Forelimb muscle (tissue), 1 donor: ENCODE measurements around the gene LCN15. TPM values are rescaled to one million over a fixed set of nuclear protein-coding genes. Genes with fewer than 3 reads are reported as not detected.
"Not testable (repeated sequence)": the region's sequence is repeated elsewhere in the genome, so short reads cannot be mapped to it uniquely, and the experiment has no call there.

Experiments
- DNase-seq: peaks from one replicate; pipeline ENCODE4 v3.0.0-alpha.2; 2013; ENCODE audit warnings: low read depth
- polyA plus RNA-seq: library from polyadenylated mRNA; unstranded; fragments of 120-200 nt; gene quantifications from one replicate; pipeline ENCODE4 v1.2.1, GENCODE V29; 2013; ENCODE audit not compliant: insufficient read length

LCN15 gene
- polyA plus RNA-seq, 1 donor: 0.49 TPM

DNA sequence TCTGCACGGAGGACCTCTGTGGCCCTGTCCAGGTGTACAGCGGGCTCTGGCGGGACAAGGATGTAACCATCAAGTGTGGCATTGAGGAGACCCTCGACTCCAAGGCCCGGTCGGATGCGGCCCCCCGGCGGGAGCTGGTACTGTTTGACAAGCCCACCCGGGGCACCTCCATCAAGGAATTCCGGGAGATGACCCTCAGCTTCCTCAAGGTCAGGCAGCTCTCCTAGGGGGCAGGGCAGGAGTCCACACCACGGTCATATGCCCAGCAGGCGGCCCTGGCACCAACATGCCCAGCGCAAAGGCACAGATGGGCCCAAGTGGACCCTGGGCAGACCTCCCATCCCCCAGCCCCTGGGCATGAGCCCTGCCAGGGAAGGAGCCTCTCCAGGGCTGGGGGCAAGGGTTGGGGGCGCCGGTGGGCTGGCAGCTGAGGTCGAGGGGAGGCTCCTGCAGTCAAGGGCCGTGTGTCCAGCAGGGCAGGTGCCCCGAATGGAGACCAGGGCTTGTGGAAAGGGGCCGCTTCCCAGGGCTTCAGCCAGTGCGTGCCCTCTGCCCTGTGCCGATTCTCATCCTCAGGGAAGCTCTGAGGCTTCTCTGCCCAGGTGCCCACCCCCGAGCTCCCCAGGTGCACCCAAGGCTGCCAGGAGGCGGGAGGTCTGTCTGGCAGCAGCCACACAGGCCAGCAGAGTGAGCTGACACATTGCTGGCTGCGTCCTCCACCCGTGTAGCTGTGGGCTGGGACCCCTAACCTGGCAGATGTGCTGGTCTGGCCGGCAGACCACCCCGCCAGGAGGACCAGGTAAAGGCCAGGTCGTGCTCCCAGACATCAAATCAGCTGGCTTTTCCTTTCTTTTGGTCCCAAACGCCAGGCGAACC lies 42.0 kb downstream of the LCN15 start:
- DNase-seq: no peak

DNA sequence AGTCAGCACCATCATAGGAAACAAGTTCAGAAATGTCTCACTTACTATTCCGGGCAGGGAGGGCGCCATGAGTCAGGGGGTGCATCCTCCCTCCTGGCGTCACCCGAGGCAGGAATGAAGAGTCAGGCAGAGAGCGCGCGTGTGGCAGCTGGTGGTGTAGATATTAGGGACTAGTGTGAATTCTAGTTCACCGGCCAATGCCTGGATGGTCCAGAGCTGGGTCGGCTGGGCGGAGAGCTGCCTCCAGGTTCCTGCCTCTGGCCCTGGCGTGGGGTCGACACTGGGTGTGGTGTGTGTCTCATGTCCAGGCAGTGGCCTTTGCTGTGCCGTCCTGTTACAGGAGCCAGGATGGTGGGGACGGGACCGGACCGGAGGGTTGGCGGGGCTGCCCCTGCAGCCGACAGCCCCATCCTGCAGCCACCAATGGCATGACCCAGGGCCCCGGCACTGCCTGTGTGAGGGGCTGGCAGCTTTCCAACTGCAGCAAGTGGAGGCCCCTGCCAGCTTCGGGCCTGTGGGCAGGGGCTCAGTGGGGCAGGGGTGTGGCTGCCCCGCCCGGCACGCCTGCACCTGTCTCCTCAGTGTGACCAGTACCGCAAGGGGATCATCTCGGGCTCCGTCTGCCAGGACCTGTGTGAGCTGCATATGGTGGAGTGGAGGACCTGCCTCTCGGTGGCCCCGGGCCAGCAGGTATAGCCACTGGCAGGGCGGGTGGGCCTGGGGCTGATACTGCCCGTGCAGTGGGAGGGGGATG lies 42.8 kb downstream of the LCN15 start:
- no peak for DNase-seq

DNA sequence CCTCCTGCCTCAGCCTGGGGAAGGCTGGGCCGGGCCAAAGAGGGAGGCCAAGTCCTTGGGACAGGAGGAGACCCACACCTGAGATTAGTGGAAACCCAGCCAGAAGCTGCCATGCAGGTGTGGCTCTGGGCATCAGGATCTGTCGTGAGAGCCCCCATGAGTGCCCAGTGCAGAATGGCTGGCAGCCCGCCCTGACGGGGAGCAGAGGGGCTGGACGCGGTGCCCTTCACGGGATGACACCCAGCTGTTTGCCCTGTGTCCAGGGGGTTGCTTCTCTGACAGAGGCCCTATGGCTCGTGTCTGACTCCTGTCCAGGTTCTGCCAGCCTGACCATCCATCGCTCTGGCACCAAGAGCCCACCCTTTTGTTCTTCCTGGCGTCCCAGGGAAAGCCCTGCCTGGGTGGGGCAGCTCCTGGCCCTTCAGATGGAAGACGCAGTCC lies 43.4 kb downstream of the LCN15 start:
- no peak for DNase-seq

DNA sequence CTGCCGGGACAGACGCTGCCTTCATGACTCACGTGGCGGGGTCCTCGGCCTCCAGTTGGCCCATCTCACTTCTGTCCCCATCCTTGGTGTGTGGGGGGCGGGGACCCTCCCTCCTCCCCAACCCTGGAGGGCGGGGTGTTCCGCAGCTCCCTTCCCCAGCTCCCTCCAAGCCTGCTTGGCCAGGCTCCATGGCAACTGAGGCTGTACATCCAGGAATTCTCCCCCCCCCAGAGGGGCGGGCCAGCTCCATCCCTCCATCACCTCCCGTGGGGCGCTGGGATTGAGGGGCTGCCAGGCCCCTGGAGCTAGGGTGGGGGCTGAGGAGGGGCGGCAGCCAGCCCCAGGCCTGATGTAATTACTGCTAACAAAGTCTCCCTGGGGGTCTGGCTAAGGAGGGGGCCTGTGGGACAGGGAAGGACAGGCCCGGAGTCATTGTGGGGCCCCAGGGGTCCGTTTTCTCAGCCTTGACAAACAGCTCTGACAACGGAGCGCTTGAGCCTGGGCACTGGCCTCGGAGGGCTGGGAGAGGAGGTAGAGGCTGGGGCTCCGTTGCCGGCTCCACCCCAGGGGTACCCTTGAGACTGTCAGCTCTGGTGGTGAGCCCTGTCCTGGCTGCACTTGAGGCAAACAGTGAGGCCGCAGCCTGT lies 43.9 kb downstream of the LCN15 start:
- DNase-seq: peak; percentile 56

DNA sequence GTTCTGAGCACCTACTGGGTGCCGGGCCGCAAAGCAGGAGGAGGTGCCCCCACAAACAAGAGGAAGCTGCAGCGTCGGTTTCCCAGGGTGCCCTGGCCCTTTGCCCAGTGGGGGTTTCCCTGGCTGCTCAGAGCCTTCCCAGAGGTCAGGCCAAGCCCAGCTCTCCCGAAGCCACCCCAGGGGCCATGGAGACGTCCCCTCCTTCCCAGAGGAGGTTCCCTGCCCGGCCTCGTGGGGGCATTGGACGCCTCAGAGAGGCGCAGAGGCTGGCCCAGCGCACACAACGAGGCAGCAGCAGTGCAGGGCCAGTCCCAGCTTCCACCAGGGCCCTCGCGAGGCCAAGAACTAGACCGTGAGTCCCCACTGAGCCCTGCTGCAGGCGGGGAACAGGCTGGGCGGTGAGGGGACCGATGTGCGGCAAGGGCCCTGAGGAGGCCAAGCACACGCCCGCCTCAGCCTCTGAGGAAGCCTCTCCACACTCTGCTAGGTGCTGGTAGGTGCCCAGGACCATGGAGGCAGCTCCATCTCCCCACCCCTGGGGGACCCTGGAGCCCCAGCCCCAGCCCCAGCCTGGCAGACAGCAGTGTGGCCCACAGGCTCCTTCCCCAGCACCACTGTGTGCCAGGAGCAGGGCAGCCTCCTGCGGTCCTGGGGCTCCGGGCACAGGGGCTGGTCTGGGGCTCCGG lies 45.0 kb downstream of the LCN15 start:
- no peak for DNase-seq

DNA sequence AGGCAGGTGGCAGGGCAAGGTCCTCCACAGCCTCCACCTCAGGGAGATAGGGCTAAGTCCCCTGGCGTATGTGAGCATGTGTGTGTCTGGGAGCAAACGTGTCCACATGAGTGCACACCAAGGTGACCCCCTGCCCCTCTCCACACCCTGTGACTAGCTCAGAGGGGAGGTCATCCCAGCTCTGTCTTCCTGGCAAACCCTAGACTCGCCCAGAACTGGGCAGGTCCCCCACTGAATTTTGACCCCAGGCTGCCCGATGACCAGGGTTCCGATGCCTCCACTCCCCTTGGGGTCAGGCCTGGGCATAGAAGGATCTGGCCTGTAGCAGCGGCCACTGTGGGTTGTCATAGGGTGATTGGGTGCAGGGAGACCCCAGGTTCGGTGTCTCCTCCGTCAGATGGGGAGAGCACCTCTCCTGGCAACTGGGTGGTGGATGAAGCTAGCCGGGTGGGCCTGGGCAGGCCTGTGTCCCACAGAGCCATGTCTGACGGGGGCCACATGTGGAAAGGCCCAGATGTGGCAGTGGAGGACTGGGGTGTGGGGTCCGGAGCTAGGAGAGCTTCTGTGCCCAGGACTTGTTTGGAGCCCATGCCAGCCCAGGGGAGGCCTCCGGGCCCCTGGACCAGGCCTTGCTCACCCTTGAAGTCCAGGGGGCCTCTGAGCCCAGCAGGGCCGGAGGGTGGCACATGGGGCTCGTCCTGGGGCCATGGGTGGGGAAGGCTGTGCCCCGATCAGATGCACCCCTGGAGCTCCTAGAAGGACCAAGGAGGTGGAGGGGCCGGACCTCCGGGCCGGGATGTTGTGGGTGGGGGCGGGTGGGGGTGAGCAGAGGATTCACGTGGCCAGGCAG lies 45.7 kb downstream of the LCN15 start:
- no peak for DNase-seq

DNA sequence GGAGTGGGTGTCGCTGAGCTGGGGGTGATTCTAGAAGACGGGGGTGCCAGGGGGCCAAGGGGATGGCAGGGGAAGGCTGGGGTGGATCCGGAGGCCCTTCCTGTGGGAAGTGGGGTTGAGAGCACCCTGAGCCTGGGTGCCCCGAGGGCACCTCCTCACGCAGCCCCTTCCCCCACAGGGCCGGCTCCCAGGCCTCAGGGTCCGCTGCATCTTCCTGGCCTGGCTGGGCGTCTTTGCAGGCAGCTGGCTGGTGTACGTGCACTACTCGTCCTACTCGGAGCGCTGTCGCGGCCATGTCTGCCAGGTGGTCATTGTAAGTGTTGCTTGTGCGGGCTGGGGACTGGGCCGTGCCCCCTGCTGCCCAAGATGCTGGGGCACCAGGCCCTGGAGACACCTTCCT lies 46.9 kb downstream of the LCN15 start:
- no peak for DNase-seq

DNA sequence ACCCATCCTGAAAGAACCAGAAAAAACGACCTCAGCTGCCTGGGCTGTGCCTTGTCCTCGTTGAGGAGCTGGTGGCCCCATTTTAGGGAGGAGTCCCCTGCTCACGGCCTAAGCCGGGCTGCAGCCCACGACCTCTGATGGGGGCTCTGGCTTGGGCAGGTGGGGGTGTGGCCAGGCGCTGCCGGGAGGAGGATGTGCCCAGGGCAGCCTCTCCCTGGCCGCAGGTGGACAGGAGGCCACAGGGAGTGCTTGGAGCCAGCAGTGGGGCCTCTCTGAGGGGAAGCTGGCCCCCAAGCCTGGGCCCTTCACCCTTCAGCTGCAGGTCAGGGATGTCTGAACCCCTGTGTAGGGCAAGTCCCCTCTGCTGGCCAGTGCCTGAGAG lies 49.4 kb downstream of the LCN15 start:
- no peak for DNase-seq

DNA sequence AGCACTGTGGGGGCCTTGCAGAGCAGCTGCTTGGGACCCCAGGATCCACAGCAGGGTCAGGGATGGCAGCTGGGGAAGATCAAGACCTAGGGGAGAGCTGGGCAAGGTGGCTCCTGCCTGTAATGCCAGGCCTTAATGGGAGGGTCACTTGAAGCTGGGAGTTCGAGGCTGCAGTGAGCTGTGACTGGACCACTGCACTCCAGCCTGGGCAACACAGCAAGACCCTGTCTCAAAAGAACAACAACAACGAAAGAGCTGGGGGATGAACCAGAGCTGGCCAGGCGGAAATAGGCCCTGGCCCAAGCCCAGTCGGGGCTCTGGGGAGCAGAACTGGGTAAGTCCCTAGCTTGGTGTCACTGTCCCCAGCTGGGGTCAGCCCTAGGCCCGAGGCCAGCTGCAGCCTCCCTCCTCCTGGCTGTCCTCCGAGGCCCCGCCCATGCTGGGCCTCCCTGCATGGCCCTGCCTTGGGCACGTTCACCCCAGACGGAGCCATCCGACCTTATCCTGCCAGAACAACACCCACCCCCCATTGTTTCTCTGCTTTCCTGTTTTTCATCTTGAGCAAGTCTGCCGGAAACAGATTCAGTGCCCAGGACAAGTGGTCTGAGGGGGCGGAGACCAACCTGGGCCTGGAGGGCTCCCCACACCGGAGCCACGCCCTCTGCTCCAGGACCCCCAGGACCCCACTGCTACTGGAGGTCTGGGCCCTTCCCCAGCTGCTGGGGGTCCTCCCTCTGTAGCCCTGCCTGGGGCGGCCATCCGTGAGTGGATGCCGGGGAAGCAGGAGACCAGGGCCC lies 50.0 kb downstream of the LCN15 start:
- no peak for DNase-seq

DNA sequence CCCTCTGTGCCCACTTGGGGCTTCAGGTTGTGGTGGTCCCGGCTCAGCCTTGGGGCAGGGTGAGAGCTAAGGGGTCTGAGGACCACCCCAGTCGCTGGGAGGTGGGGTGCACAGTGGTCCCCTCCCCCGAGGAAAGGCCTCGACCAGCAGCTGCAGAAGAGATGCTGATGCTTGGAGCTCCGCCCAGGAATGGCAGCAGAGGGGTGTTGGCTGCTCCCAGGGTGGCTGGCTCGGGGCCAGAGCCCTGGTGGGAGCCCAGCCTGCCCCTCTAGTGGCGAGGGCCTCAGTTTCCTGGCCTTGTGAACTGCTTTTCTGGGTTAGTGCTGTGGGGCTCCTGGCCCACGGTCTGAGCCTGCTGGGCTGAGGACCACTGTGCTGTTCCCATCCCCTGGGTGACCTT lies 50.8 kb downstream of the LCN15 start:
- DNase-seq: no peak

DNA sequence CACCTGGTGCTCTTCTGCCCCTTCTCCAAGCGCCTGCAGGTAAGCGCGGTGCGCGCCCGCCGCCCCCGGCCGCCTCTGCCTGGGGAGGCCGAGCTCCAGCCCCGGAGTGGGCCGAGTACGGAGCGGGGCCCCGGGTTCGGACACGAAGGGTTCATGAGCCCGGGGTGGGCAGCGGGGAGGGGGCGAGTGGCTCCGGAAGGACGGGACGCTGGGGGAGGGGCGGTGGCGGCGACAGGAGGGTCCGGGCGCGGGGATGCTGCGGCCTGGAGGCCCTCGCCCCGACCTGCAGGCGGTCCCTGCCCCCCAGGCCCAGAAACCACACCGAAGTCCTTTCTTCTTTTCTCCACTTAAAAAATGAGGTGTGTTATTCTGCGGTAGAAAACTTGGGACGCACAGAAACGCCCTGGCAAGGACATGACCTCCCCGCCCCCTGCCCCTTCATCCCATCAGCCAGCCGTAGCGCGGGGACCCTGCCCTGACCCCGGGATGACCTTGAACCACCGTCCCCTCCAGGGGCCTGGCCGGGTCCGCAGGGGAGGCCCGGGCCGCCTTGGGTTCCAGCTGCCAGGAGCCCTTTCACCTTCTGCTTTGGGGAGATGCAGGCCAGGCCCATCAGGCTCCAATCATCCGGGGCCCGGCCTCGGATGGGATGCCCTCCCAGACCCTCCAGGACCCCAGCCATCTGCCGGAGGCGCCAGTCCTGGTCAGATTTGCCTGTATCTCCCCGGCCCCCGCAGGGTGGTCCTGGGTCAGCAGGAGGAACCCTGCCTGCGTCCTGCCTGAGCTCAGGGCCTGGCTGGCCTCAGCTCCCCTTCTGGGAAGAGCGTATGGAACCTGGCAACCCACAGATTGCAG lies 51.4 kb downstream of the LCN15 start:
- DNase-seq: no peak

DNA sequence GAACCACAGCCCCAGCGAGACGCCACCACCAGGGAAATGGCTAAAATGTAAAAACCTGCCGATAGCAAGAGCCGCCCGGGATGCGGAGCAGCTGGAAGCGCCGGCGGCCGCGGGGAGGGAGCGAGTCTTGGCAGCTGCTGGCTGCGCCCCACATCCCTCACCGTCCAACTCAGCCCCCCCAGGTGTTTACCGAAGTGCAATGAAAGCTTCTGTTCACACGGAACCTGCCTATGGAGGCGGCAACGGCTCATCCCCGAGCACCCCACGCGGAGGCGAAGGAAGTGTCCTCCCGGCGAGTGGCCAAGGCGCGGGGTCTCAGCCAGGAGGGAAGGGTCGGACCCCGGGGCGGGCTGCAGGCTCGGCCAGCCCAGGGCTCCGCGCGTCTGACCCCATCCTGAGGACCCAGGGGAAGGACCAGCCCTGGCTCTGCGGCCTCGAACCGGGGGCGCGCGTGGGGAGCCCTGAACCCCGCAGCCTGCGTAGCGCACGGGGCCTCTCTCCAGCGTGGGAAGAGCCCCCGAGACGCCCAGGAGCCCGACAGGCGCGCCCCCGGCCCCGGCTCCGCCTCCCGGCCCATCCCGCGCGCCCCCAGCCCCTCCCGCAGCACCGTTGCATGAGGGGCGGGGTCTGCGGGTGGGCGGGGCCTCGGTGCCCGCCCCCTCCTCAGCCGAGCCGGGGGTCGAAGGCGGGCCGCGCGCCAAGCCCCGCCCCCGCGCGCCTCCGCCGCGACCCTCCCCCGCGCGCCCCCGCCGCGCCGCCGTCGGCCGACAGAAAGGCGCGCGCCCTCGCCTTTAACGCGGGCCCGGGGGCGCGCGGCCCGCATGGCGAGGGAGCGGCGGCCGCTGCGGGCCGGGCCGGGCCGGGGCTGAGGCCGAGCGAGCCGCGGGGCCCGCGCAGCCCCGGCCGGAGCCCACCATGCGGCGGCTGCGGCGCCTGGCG lies 52.3 kb downstream of the LCN15 start, which contains the start of gene DIPK1B:
TSS of gene DIPK1B (plus strand) at position 822 of the 939 bp plus-strand sequence. CDS start at position 916, 94 bp downstream.
- DNase-seq: no peak

DNA sequence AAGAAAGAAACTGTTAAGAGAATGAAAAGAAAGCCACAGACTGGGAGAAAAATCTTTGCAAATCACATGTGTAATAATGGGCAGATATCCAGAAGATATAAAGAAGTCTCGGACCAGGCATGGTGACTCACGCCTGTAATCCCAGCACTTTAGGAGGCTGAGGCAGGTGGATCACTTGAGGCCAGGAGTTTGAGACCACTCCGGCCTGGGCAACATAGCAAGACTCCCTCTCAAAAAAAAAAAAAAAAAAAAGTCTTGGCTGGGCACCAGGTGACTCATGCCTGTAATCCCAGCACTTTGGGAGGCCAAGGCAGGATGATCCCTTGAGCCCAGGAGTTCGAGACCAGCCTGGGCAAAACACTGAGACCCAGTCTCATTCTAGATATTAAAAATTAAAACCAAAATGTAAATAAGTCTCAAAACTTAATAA lies 53.1 kb downstream of the LCN15 start:
- DNase-seq: not testable (repeated sequence)

DNA sequence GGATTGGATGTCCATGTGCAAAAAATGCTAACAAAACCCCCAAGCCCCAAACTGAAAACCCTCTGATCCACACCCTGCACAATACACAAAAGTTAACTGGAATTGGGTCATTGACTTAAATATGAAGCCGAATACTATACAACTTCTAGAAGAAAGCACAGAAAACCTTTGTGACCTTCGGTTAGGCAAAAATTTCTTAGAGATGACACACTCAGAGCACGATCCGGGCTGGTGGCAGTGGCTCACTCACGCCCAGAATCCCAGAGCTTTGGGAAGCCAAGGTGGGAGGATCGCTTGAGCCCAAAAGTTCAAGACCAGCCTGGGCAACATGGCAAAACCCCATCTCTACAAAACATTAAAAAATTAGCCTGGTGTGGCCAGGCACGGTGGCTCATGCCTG lies 53.8 kb downstream of the LCN15 start:
- no peak for DNase-seq
